GM23248 (cell line): ENCODE results near the gene LHFPL2. TPM values are rescaled to one million over a fixed set of nuclear protein-coding genes. Genes with fewer than 3 reads are reported as not detected.

Source experiments
- DNase-seq: peaks from one replicate; pipeline ENCODE4 v3.0.0-alpha.2; 2015
- H2AFZ ChIP-seq: fragments of 200-600 bp; sonication (generic); 2 replicates; pipeline ENCODE4 v1.6.1; 2016; ENCODE audit warnings: antibody characterized with exemption
- H3F3A ChIP-seq: fragments of 200-600 bp; sonication (generic); 2 replicates; pipeline ENCODE4 v1.6.1; 2016; ENCODE audit warnings: mild to moderate bottlenecking, antibody characterized with exemption, mixed run types; ENCODE audit not compliant: insufficient read depth
- H3K27ac ChIP-seq: fragments of 200-600 bp; sonication (generic); 2 replicates; pipeline ENCODE4 v1.5.1; 2016; ENCODE audit warnings: mild to moderate bottlenecking
- H3K27me3 ChIP-seq: fragments of 200-600 bp; sonication (generic); replicated peaks from 2 replicates; pipeline ENCODE4 v1.6.1; 2016; ENCODE audit warnings: mild to moderate bottlenecking; ENCODE audit not compliant: insufficient read depth
- H3K36me3 ChIP-seq: fragments of 200-600 bp; sonication (generic); 2 replicates; pipeline ENCODE4 v1.6.1; 2016; ENCODE audit warnings: low read depth, mild to moderate bottlenecking
- H3K4me1 ChIP-seq: fragments of 200-600 bp; sonication (generic); 2 replicates; pipeline ENCODE4 v1.6.1; 2016; ENCODE audit warnings: mild to moderate bottlenecking; ENCODE audit not compliant: insufficient read depth
- H3K4me2 ChIP-seq: fragments of 200-600 bp; sonication (generic); one replicate; pipeline ENCODE4 v1.6.1; 2016; ENCODE audit warnings: mild to moderate bottlenecking; ENCODE audit not compliant: unreplicated experiment
- H3K4me3 ChIP-seq: fragments of 200-600 bp; sonication (generic); 2 replicates; pipeline ENCODE4 v1.5.1; 2016; ENCODE audit warnings: mild to moderate bottlenecking
- H3K79me2 ChIP-seq: fragments of 200-600 bp; sonication (generic); 2 replicates; pipeline ENCODE4 v1.6.1; 2016; ENCODE audit warnings: mild to moderate bottlenecking; ENCODE audit not compliant: insufficient read depth
- H3K9ac ChIP-seq: fragments of 200-600 bp; sonication (generic); 2 replicates; pipeline ENCODE4 v1.6.1; 2016; ENCODE audit warnings: mild to moderate bottlenecking
- H3K9me2 ChIP-seq: fragments of 200-600 bp; sonication (generic); 2 replicates; pipeline ENCODE4 v1.6.1; 2016; ENCODE audit warnings: mixed run types, mild to moderate bottlenecking, moderate library complexity; ENCODE audit not compliant: insufficient read depth
- H3K9me3 ChIP-seq: fragments of 200-600 bp; sonication (generic); one replicate; pipeline ENCODE4 v1.6.1; 2017; ENCODE audit warnings: low read depth
- H4K20me1 ChIP-seq: fragments of 200-600 bp; sonication (generic); 2 replicates; pipeline ENCODE4 v1.6.0; 2016; ENCODE audit not compliant: insufficient read depth
- EZH2 ChIP-seq: fragments of 200-600 bp; sonication (generic); IDR thresholded peaks from 2 replicates; pipeline ENCODE4 v1.6.1; 2018; ENCODE audit warnings: antibody characterized with exemption, mild to moderate bottlenecking; ENCODE audit not compliant: insufficient read depth, poor library complexity, severe bottlenecking
- EZH2phosphoT487 ChIP-seq: fragments of 200-600 bp; sonication (generic); IDR thresholded peaks from 2 replicates; pipeline ENCODE4 v1.6.1; 2018; ENCODE audit warnings: antibody characterized with exemption, moderate library complexity, mild to moderate bottlenecking, low read depth; ENCODE audit not compliant: insufficient read depth
- WGBS, 2 experiments: methylation state at CpG; one replicate each; pipeline ENCODE4 v1.1.6; 2015 to 2017; ENCODE audit warnings: low lambda C conversion rate in 2 of 2, low coverage in 1 of 2; ENCODE audit errors: missing lambda C conversion rate in 2 of 2; 5-methylcytosine and 5-hydroxymethylcytosine counted together
- in situ Hi-C: fragments of 300-500 bp; cut with MboI; formaldehyde crosslinking; loops from 2 replicates; pipeline ENCODE4 v1.15.0; 2020
- polyA plus RNA-seq: library from polyadenylated mRNA; unstranded; fragments of >200 nt; fragmentation: Nextera tagmentation; extraction: Ambion mirVana; gene quantifications from 2 replicates; pipeline ENCODE4 v1.2.1, GENCODE V29; 2016
- total RNA-seq: library from RNA; depleted of rRNA; stranded (reverse); fragments of >200 nt; shearing (Covaris generic); gene quantifications from 2 replicates; pipeline ENCODE4 v1.2.3, GENCODE V29; 2014

Gene LHFPL2
- total and polyA plus RNA-seq, 2 experiments from 2014 or later = 8.0 to 13.7 TPM

GRCh38 chr5:78628270-78628992 lies 20.1 kb downstream of the LHFPL2 start:
- TF ChIP-seq EZH2 = no peak
- no peak for TF ChIP-seq EZH2phosphoT487
- Histone ChIP-seq H3F3A (no peaks in the 10 kb centered on the region), H3K27me3 (no peaks in the 10 kb centered on the region), H3K4me2 (no peak overlapping the region), H3K27ac (no peak overlapping the region), H3K9me3 (no peaks in the 10 kb centered on the region), H3K79me2 (peaks cover 21% of the 10 kb centered on the region), H3K36me3 (no peaks in the 10 kb centered on the region), H3K4me3 (no peak overlapping the region), H3K4me1 (peaks cover 16% of the 10 kb centered on the region), H2AFZ (no peak overlapping the region), H4K20me1 (no peaks in the 10 kb centered on the region), H3K9ac (no peak overlapping the region), H3K9me2 (no peaks in the 10 kb centered on the region)
- 68 to 69% methylated on average over 5 of the region's 5 CpGs for WGBS, 2 experiments
- in situ Hi-C loops = no loop called here
- no peak for DNase-seq

GRCh38 chr5:78627766-78628165 lies 20.8 kb downstream of the LHFPL2 start:
- no peak overlapping the region for H3K4me2 ChIP-seq
- peak; percentile 63 for DNase-seq

DNA sequence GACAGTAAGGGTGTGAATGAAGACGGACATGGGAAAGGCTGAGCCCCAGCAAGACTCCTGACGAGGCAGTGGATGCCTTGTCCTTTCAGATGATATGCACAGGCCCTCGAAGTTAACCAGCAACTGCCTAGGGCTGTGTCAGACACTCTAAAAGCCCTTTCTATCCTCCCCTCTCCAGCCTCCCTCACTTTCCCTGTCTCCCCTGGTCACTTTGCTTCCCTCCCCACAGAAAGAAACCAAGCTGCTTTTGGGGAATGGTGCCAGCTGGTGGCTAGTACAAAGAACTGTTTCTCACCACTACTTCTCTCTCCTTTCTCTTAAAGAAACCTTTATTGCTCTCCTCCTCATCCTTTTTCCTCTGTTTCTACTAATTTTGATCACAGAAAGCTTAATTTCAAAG lies 21.4 kb downstream of the LHFPL2 start:
- Histone ChIP-seq H3F3A (no peaks in the 10 kb centered on the region), H3K79me2 (peaks cover 20% of the 10 kb centered on the region), H3K4me2 (no peak overlapping the region), H3K9me3 (no peaks in the 10 kb centered on the region), H2AFZ (no peak overlapping the region), H3K27me3 (no peaks in the 10 kb centered on the region), H3K9ac (no peak overlapping the region), H3K9me2 (no peaks in the 10 kb centered on the region), H3K27ac (no peak overlapping the region), H3K36me3 (no peaks in the 10 kb centered on the region), H3K4me1 (peaks cover 15% of the 10 kb centered on the region), H3K4me3 (no peak overlapping the region), H4K20me1 (no peaks in the 10 kb centered on the region)
- 83% methylated on average over 3 of the region's 3 CpGs for WGBS, 2 experiments
- in situ Hi-C loops = no loop called here
- DNase-seq = peak; percentile 56
- TF ChIP-seq EZH2phosphoT487 (no peak), EZH2 (no peak)

More at GRCh38 chr5:78627766-78628165, 20.8 kb downstream of the LHFPL2 start:
- Histone ChIP-seq H3K36me3 (no peaks in the 10 kb centered on the region), H3F3A (no peaks in the 10 kb centered on the region), H3K27me3 (no peaks in the 10 kb centered on the region), H4K20me1 (no peaks in the 10 kb centered on the region), H3K4me1 (peaks cover 15% of the 10 kb centered on the region), H3K4me3 (no peak overlapping the region), H3K9me2 (no peaks in the 10 kb centered on the region), H3K27ac (no peak overlapping the region), H2AFZ (no peak overlapping the region), H3K9me3 (no peaks in the 10 kb centered on the region), H3K79me2 (peaks cover 20% of the 10 kb centered on the region), H3K9ac (no peak overlapping the region)
- no peak for TF ChIP-seq EZH2phosphoT487
- TF ChIP-seq EZH2 = no peak
- in situ Hi-C loops = no loop called here
- WGBS, 2 experiments = 43 to 47% methylated on average over 6 of the region's 6 CpGs

GRCh38 chr5:78626009-78626571 lies 22.5 kb downstream of the LHFPL2 start:
- no peaks in the 10 kb centered on the region for H4K20me1 ChIP-seq
- H3K9me2 ChIP-seq = no peaks in the 10 kb centered on the region
- H3K36me3 ChIP-seq = no peaks in the 10 kb centered on the region
- WGBS, 2 experiments = 71 to 79% methylated on average over 10 of the region's 10 CpGs
- H3K27me3 ChIP-seq = no peaks in the 10 kb centered on the region
- H3K79me2 ChIP-seq = peaks cover 28% of the 10 kb centered on the region
- H2AFZ ChIP-seq = no peak overlapping the region
- DNase-seq = no peak
- peaks cover 21% of the 10 kb centered on the region for H3K4me1 ChIP-seq
- H3K4me3 ChIP-seq = no peak overlapping the region
- H3K27ac ChIP-seq = no peak overlapping the region
- H3K9ac ChIP-seq = no peak overlapping the region
- TF ChIP-seq EZH2phosphoT487 (no peak), EZH2 (no peak)
- in situ Hi-C loops = no loop called here
- no peaks in the 10 kb centered on the region; the same call in 1 of the 2 replicates for H3F3A ChIP-seq
- no peaks in the 10 kb centered on the region for H3K9me3 ChIP-seq
- no peak overlapping the region for H3K4me2 ChIP-seq
